H1 (cell line): ENCODE results near the gene ATPAF1. TPM values are rescaled to one million over a fixed set of nuclear protein-coding genes. Genes with fewer than 3 reads are reported as not detected.

ENCODE experiments used
- CTCF ChIA-PET: fragments of 300-600 bp; sonication (Branson Sonifier 250); formaldehyde crosslinking; loops from one replicate; lab custom pipeline; 2021; ENCODE audit not compliant: partially characterized antibody; lab: Charles Lee
- POLR2A ChIA-PET: fragments of 300-600 bp; sonication (Branson Sonifier 250); formaldehyde crosslinking; loops from one replicate; lab custom pipeline; 2021; ENCODE audit warnings: inconsistent platforms; ENCODE audit not compliant: partially characterized antibody; lab: Charles Lee
- DNase-seq, 2 experiments: peaks; one replicate each; pipeline versions ENCODE4 v3.0.0 to v3.0.0-alpha.2; 2010 to 2022; ENCODE audit warnings: low spot score in 2 of 2, low read depth in 1 of 2, mixed read lengths in 1 of 2
- FAIRE-seq: peaks from 2 replicates; lab custom pipeline; 2011; peaks lifted over from hg19 to GRCh38; lab: Jason Lieb, UNC
- H2AFZ ChIP-seq: 2 replicates; pipeline ENCODE4 v1.8.1; 2012; ENCODE audit warnings: low read length, inconsistent platforms
- H2AK5ac ChIP-seq: 2 replicates; pipeline ENCODE4 v1.6.1; 2013; ENCODE audit warnings: low read depth, low read length
- H2BK120ac ChIP-seq: replicated peaks from 2 replicates; pipeline ENCODE3; 2013; ENCODE audit warnings: low read depth, low read length, inconsistent platforms
- H2BK12ac ChIP-seq: 2 replicates; pipeline ENCODE4 v1.6.1; 2013; ENCODE audit warnings: low read depth, low read length
- H2BK15ac ChIP-seq: 2 replicates; pipeline ENCODE4 v1.6.1; 2013; ENCODE audit warnings: low read length
- H2BK20ac ChIP-seq: 2 replicates; pipeline ENCODE4 v1.6.1; 2013; ENCODE audit warnings: low read length
- H2BK5ac ChIP-seq: 2 replicates; pipeline ENCODE4 v1.6.1; 2013; ENCODE audit warnings: low read depth, low read length
- H3K14ac ChIP-seq: 2 replicates; pipeline ENCODE4 v1.6.1; 2013; ENCODE audit warnings: inconsistent platforms; ENCODE audit not compliant: insufficient read length
- H3K18ac ChIP-seq: 2 replicates; pipeline ENCODE4 v1.6.1; 2013; ENCODE audit warnings: low read length; ENCODE audit errors: extremely low read depth
- H3K23ac ChIP-seq: 2 replicates; pipeline ENCODE4 v1.6.1; 2013; ENCODE audit warnings: inconsistent platforms; ENCODE audit not compliant: insufficient read length
- H3K23me2 ChIP-seq: 2 replicates; pipeline ENCODE4 v1.6.1; 2013; ENCODE audit warnings: low read depth, low read length
- H3K27ac ChIP-seq: 2 replicates; pipeline ENCODE4 v1.6.1; 2011; ENCODE audit warnings: low read depth, low read length, inconsistent platforms
- H3K27me3 ChIP-seq, 4 experiments: replicated peaks in 1 of 4; 1 replicate in 1 of 4; 2 replicates in 3 of 4; pipeline versions ENCODE4 v1.6.1 to v1.8.1; 2011 to 2013; ENCODE audit warnings: low read length in 3 of 4, mild to moderate bottlenecking in 3 of 4, inconsistent platforms in 2 of 4, mixed read lengths in 2 of 4, moderate library complexity in 1 of 4; ENCODE audit not compliant: control insufficient read depth in 3 of 4, insufficient read depth in 3 of 4; ENCODE audit errors: extremely low read depth in 1 of 4
- H3K36me3 ChIP-seq, 4 experiments: 2 replicates each; pipeline versions ENCODE4 v1.6.1 to v1.8.1; 2011 to 2013; ENCODE audit warnings: mild to moderate bottlenecking in 4 of 4, low read length in 3 of 4, moderate library complexity in 2 of 4, control low read depth in 1 of 4, inconsistent platforms in 1 of 4; ENCODE audit not compliant: insufficient read depth in 4 of 4, control insufficient read depth in 2 of 4
- H3K4ac ChIP-seq: replicated peaks from 2 replicates; pipeline ENCODE3; 2013; ENCODE audit warnings: low read length, low read depth, mixed read lengths, inconsistent platforms; ENCODE audit not compliant: insufficient read length
- H3K4me1 ChIP-seq, 4 experiments: replicated peaks in 1 of 4; 1 replicate in 1 of 4; 2 replicates in 3 of 4; pipeline versions ENCODE4 v1.6.1 to v1.8.1; 2011 to 2013; ENCODE audit warnings: low read length in 3 of 4, inconsistent platforms in 2 of 4, mixed read lengths in 1 of 4; ENCODE audit not compliant: insufficient read depth in 4 of 4, control insufficient read depth in 3 of 4
- H3K4me2 ChIP-seq, 2 experiments: 2 replicates each; pipeline versions ENCODE4 v1.6.1 to v1.8.1; 2011 to 2013; ENCODE audit warnings: low read depth in 2 of 2, low read length in 2 of 2, control low read depth in 1 of 2, inconsistent platforms in 1 of 2, mild to moderate bottlenecking in 1 of 2; ENCODE audit not compliant: insufficient read depth in 1 of 2
- H3K4me3 ChIP-seq, 4 experiments: fragments of 200-600, 300-600 bp in 1 of 4; sonication (generic), shearing (Covaris generic), sonication (Bioruptor Twin) in 1 of 4; 2 replicates each; pipeline versions ENCODE4 v1.5.1 to v1.8.1; 2011 to 2016; ENCODE audit warnings: low read length in 4 of 4, low read depth in 3 of 4, control low read depth in 2 of 4, inconsistent platforms in 2 of 4, mild to moderate bottlenecking in 2 of 4, mixed read lengths in 1 of 4, moderate library complexity in 1 of 4; ENCODE audit not compliant: insufficient read depth in 2 of 4; ENCODE audit errors: extremely low read depth in 1 of 4
- H3K56ac ChIP-seq: replicated peaks from 2 replicates; pipeline ENCODE3; 2013; ENCODE audit warnings: low read depth, mild to moderate bottlenecking, mixed read lengths, low read length, inconsistent platforms; ENCODE audit not compliant: insufficient read length
- H3K79me1 ChIP-seq: 2 replicates; pipeline ENCODE4 v1.6.1; 2013; ENCODE audit warnings: low read depth, low read length, control low read depth
- H3K79me2 ChIP-seq, 2 experiments: 2 replicates each; pipeline versions ENCODE4 v1.6.1 to v1.8.1; 2012 to 2013; ENCODE audit warnings: low read length in 2 of 2, mild to moderate bottlenecking in 2 of 2, inconsistent platforms in 1 of 2; ENCODE audit not compliant: insufficient read depth in 2 of 2, control insufficient read depth in 1 of 2
- H3K9ac ChIP-seq, 4 experiments: replicated peaks in 1 of 4; 1 replicate in 1 of 4; 2 replicates in 3 of 4; pipeline versions ENCODE4 v1.6.1 to v1.8.1; 2011 to 2013; ENCODE audit warnings: low read depth in 3 of 4, low read length in 3 of 4, control low read depth in 2 of 4, mild to moderate bottlenecking in 2 of 4, moderate library complexity in 2 of 4, inconsistent platforms in 1 of 4; ENCODE audit errors: extremely low read depth in 1 of 4
- H3K9me3 ChIP-seq, 2 experiments: 2 replicates each; pipeline versions ENCODE4 v1.6.1 to v1.8.1; 2012 to 2013; ENCODE audit warnings: mild to moderate bottlenecking in 2 of 2, moderate library complexity in 2 of 2, control low read depth in 1 of 2, inconsistent platforms in 1 of 2, low read depth in 1 of 2, low read length in 1 of 2, mixed read lengths in 1 of 2; ENCODE audit not compliant: insufficient read depth in 2 of 2
- H4K20me1 ChIP-seq, 2 experiments: replicated peaks in 1 of 2; 2 replicates each; pipeline versions ENCODE3 to v1.8.1; 2011 to 2013; ENCODE audit warnings: inconsistent platforms in 2 of 2, low read length in 2 of 2, mild to moderate bottlenecking in 1 of 2; ENCODE audit not compliant: insufficient read depth in 2 of 2, control insufficient read depth in 1 of 2
- H4K5ac ChIP-seq: 2 replicates; pipeline ENCODE4 v1.6.1; 2013; ENCODE audit warnings: low read length, low read depth, mixed read lengths, inconsistent platforms; ENCODE audit not compliant: insufficient read length
- H4K8ac ChIP-seq: 2 replicates; pipeline ENCODE4 v1.8.0; 2013; ENCODE audit warnings: mild to moderate bottlenecking, moderate library complexity, low read length, inconsistent platforms; ENCODE audit not compliant: insufficient read depth; ENCODE audit errors: extremely low read depth
- H4K91ac ChIP-seq: replicated peaks from 2 replicates; pipeline ENCODE3; 2013; ENCODE audit warnings: low read length, mixed read lengths, inconsistent platforms; ENCODE audit not compliant: insufficient read length
- ATF3 ChIP-seq: IDR thresholded peaks from 2 replicates; pipeline ENCODE4 v1.6.1; 2011; ENCODE audit warnings: low read depth, mild to moderate bottlenecking, low read length; ENCODE audit not compliant: insufficient read depth
- BCL11A ChIP-seq, 2 experiments: IDR thresholded peaks; one replicate each; pipeline ENCODE4 v1.6.1; 2011; ENCODE audit warnings: low read depth in 2 of 2, low read length in 2 of 2, mild to moderate bottlenecking in 2 of 2
- BRCA1 ChIP-seq: IDR thresholded peaks from 2 replicates; pipeline ENCODE4 v1.6.1; 2012; ENCODE audit warnings: low read depth, low read length, improper control_type of control experiment
- CHD1 ChIP-seq: IDR thresholded peaks from 2 replicates; pipeline ENCODE4 v1.6.1; 2012; ENCODE audit warnings: low read depth, low read length, improper control_type of control experiment
- CTBP2 ChIP-seq: IDR thresholded peaks from 2 replicates; pipeline ENCODE4 v1.7.0; 2011; ENCODE audit warnings: borderline replicate concordance, mild to moderate bottlenecking, moderate library complexity, mixed read lengths, low read length; ENCODE audit not compliant: insufficient read depth, insufficient read length
- E2F6 ChIP-seq: IDR thresholded peaks from 2 replicates; pipeline ENCODE4 v1.6.1; 2012; ENCODE audit warnings: inconsistent platforms
- EGR1 ChIP-seq: IDR thresholded peaks from 2 replicates; pipeline ENCODE4 v1.6.1; 2011; ENCODE audit warnings: low read depth, low read length, borderline replicate concordance
- SIN3A ChIP-seq, 2 experiments: IDR thresholded peaks in 1 of 2; conservative IDR thresholded peaks in 1 of 2; 2 replicates each; pipeline ENCODE4 v1.6.1; 2011 to 2012; ENCODE audit warnings: low read length in 2 of 2, improper control_type of control experiment in 1 of 2, low read depth in 1 of 2, mild to moderate bottlenecking in 1 of 2
- SP4 ChIP-seq: IDR thresholded peaks from 2 replicates; pipeline ENCODE4 v1.6.1; 2012; ENCODE audit warnings: low read length, inconsistent platforms
- TAF7 ChIP-seq: optimal IDR thresholded peaks from 2 replicates; pipeline ENCODE3; 2011; ENCODE audit warnings: low read depth, mild to moderate bottlenecking, inconsistent platforms, low read length, moderate library complexity, borderline replicate concordance
- WGBS, 2 experiments: shearing (Covaris generic) in 1 of 2; methylation state at CpG; one replicate each; pipeline versions ENCODE4 v1.1.6 to v1.1.7; 2013 to 2015; ENCODE audit warnings: low lambda C conversion rate in 2 of 2, mixed read lengths in 2 of 2, inconsistent platforms in 1 of 2, low coverage in 1 of 2, missing lambda C conversion rate in 1 of 2; ENCODE audit not compliant: insufficient replicate concordance in 2 of 2, insufficient coverage in 1 of 2, insufficient read length in 1 of 2; ENCODE audit errors: extremely low coverage in 1 of 2, missing lambda C conversion rate in 1 of 2; 5-methylcytosine and 5-hydroxymethylcytosine counted together
- polyA plus RNA-seq, 7 experiments: library from polyadenylated mRNA; depleted of rRNA in 3 of 7; stranded (reverse) in 5 of 7; unstranded in 2 of 7; fragments of >200 nt in 5 of 7; fragments of 200-250 nt in 2 of 7; gene quantifications; 1 replicate in 5 of 7; 2 replicates in 1 of 7; 4 replicates in 1 of 7; pipeline versions ENCODE4 v1.2.1 to v1.2.3, GENCODE V29; 2011 to 2013; ENCODE audit warnings: missing spikeins in 2 of 7, mixed read lengths in 2 of 7
- total RNA-seq: library from RNA; stranded (reverse); fragmentation: NEBNext Ultra II Directional; extraction: Animal tissue kit (Norgen Biotek cat#: 25700); gene quantifications from 2 replicates; pipeline ENCODE4 v1.2.1, GENCODE V29; 2021

ATPAF1 gene
- total and polyA plus RNA-seq, 2 of the 8 experiments (the other 6 are each of a cell fraction or from before 2014, with no cell fraction given) = 46.7 to 55.9 TPM

GRCh38 chr1:46617108-46617800 lies 50.9 kb downstream of the ATPAF1 start:
- ChIA-PET POLR2A (interaction anchor here (0.7 to 2.2 kb wide), 14 partner anchors 9 to 102 kb away, joined by 3 to 8 read pairs (median 4); partner anchors contain the start of genes EFCAB14, MKNK1 and TEX38), CTCF (interaction anchor here (0.8 to 14.2 kb wide), 12 partner anchors 8 to 277 kb away, joined by 3 to 126 read pairs (median 4); partner anchors contain the start of gene MKNK1)
- H2BK20ac ChIP-seq = 0 out of 2 replicates have a peak overlapping the region, but pooled peaks have one; percentile 35
- no peak overlapping the region for H3K9ac ChIP-seq
- H3K4me3 ChIP-seq = peak overlapping the region; percentile 47 to 83 (median 82)
- H3K23me2 ChIP-seq = peaks cover 7% of the 10 kb centered on the region; the same call in 1 of the 2 replicates
- peak overlapping the region; percentile 3 for H2AFZ ChIP-seq
- H4K5ac ChIP-seq = no peak overlapping the region
- no peak overlapping the region for H3K27ac ChIP-seq
- peaks cover 0 to 11% (median 9%) of the 10 kb centered on the region in 4 experiments; a peak in 5 of 7 replicates for H3K27me3 ChIP-seq
- H3K9me3 ChIP-seq = no peaks in the 10 kb centered on the region
- no peak overlapping the region for H2BK5ac ChIP-seq
- no peak overlapping the region for H3K56ac ChIP-seq
- H2BK12ac ChIP-seq = 0 out of 2 replicates have a peak overlapping the region, but pooled peaks have one; percentile 39
- FAIRE-seq (no peak), DNase-seq (no peak)
- H3K4me2 ChIP-seq = peak overlapping the region; percentile 70 to 91
- H3K4me1 ChIP-seq = peaks cover 11 to 27% (median 19%) of the 10 kb centered on the region in 4 experiments
- no peak overlapping the region for H3K14ac ChIP-seq
- WGBS, 2 experiments = 51% methylated on average over 10 of the region's 10 CpGs; no CpG with 5 or more reads in 1 of the 2 experiments
- no peak for TF ChIP-seq ATF3
- TF ChIP-seq CTBP2 = no peak
- no peak for TF ChIP-seq CHD1
- no peak for TF ChIP-seq TAF7
- TF ChIP-seq E2F6 = no peak
- no peak for TF ChIP-seq SIN3A (conservative IDR thresholded peaks at IDR 0.05 in 1 of 2, IDR thresholded peaks at IDR 0.05 in 1 of 2; ENCODE audit: low read depth in 1 of 2, low read length in 2 of 2)
- no peak for TF ChIP-seq BCL11A (IDR thresholded peaks at IDR 0.05; ENCODE audit: low read depth in 2 of 2, low read length in 2 of 2)
- no peak for TF ChIP-seq EGR1
- no peak for TF ChIP-seq BRCA1
- TF ChIP-seq SP4 = no peak
- TF ChIP-seq, all 59 proteins: peak for 0
- Histone ChIP-seq H4K8ac (no peak overlapping the region), H3K36me3 (no peaks in the 10 kb centered on the region), H4K91ac (no peak overlapping the region), H3K79me2 (no peaks in the 10 kb centered on the region), H4K20me1 (no peaks in the 10 kb centered on the region), H3K23ac (no peak overlapping the region), H3K4ac (no peak overlapping the region), H2AK5ac (no peak overlapping the region), H3K18ac (0 out of 2 replicates have a peak overlapping the region, but pooled peaks have one; percentile 34), H2BK15ac (peak overlapping the region; percentile 18; the same call in 1 of the 2 replicates), H2BK120ac (no peak overlapping the region), H3K79me1 (no peaks in the 10 kb centered on the region)
